Measurements from ENCODE around the gene OR5B21. TPM values are rescaled to one million over a fixed set of nuclear protein-coding genes. Genes with fewer than 3 reads are reported as not detected.

OR5B21 gene
- total RNA-seq, 1 experiment from 2014 or later = not detected

GRCh38 chr11:58493676-58494075 lies 14.2 kb downstream of the OR5B21 start:
- DNase-seq (ENCODE audit: low read depth) = peak; percentile 54

- DNase-seq (ENCODE audit: low read depth) = no peak
Measured at GRCh38 chr11:58490827-58491226, 17.1 kb downstream of the OR5B21 start.

- DNase-seq (ENCODE audit: low read depth) = no peak
Measured at GRCh38 chr11:58487170-58487569, 20.7 kb downstream of the OR5B21 start.

GRCh38 chr11:58485961-58486360 lies 21.9 kb downstream of the OR5B21 start:
- no peak for DNase-seq (ENCODE audit: low read depth)

- no peak for DNase-seq (ENCODE audit: low read depth)
Measured at GRCh38 chr11:58471892-58472291, 36.0 kb downstream of the OR5B21 start.

- no peak for DNase-seq (ENCODE audit: low read depth)
Measured at GRCh38 chr11:58466293-58466692, 41.6 kb downstream of the OR5B21 start.

- no peak for DNase-seq (ENCODE audit: low read depth)
Measured at GRCh38 chr11:58465690-58466089, 42.2 kb downstream of the OR5B21 start.

Other genes with a start within 250 kb of the OR5B21 start
- not detected in 2 replicates for gene OR10W1, start 239.8 kb downstream of the OR5B21 start, total RNA-seq (2014; rRNA removed)
- not detected in 2 replicates for gene OR5B17, start 149.0 kb downstream of the OR5B21 start, total RNA-seq (2014; rRNA removed)
- not detected in 2 replicates for gene OR5B3, start 101.2 kb downstream of the OR5B21 start, total RNA-seq (2014; rRNA removed)
- not detected in 2 replicates for gene OR5B2, start 80.0 kb downstream of the OR5B21 start, total RNA-seq (2014; rRNA removed)
- gene OR5B12, start 65.9 kb downstream of the OR5B21 start, total RNA-seq (2014; rRNA removed) = not detected in 2 replicates
- gene LPXN, start 67.8 kb upstream of the OR5B21 start, total RNA-seq (2014; rRNA removed) = 55.0 and 57.9 TPM in 2 replicates
- 75.2 and 87.9 TPM in 2 replicates for gene ZFP91, start 71.0 kb upstream of the OR5B21 start, total RNA-seq (2014; rRNA removed)
- 1.3 and 2.6 TPM in 2 replicates for gene CNTF, start 114.6 kb upstream of the OR5B21 start, total RNA-seq (2014; rRNA removed)
- not detected in 2 replicates for gene GLYAT, start 223.8 kb upstream of the OR5B21 start, total RNA-seq (2014; rRNA removed)

Data from LHCN-M2 (cell line).